Measurements from ENCODE around the gene UBE2QL1.

- TF ChIP-seq CTCF (conservative IDR thresholded peaks at IDR 0.05 in 1 of 2, IDR thresholded peaks at IDR 0.05 in 1 of 2; ENCODE audit: extremely low read depth in 1 of 2, insufficient read depth in 1 of 2, low read depth in 1 of 2, low read length in 2 of 2) = no peak
- no peak for TF ChIP-seq EZH2 (IDR thresholded peaks at IDR 0.05; ENCODE audit: borderline replicate concordance, low read length)
Measured at GRCh38 chr5:6450319-6450833, 1.7 kb downstream of the UBE2QL1 start.

Data from mammary epithelial cell (primary cell).